MV-4-11 (cell line): ENCODE measurements around the gene FOXRED1.
"Not testable (repeated sequence)": the region's sequence is repeated elsewhere in the genome, so short reads cannot be mapped to it uniquely, and the experiment has no call there.

Source experiments
- DNase-seq: peaks from one replicate; lab custom pipeline; 2025; lab: John Stamatoyannopoulos, UW

FOXRED1 gene

GRCh38 chr11:126277780-126278179, 8.8 kb downstream of the FOXRED1 start:
- DNase-seq = no peak

GRCh38 chr11:126279191-126279590, 10.2 kb downstream of the FOXRED1 start:
- no peak for DNase-seq

GRCh38 chr11:126280595-126280994, 11.6 kb downstream of the FOXRED1 start:
- DNase-seq = peak; percentile 25

GRCh38 chr11:126281245-126281644, 12.3 kb downstream of the FOXRED1 start:
- DNase-seq = no peak

- DNase-seq = no peak
These were observed 12.8 kb downstream of the FOXRED1 start for GRCh38 chr11:126281666-126282175.

GRCh38 chr11:126282361-126282735, 13.4 kb downstream of the FOXRED1 start:
- no peak for DNase-seq

GRCh38 chr11:126282736-126283591, 14.0 kb downstream of the FOXRED1 start, which contains the start of gene TIRAP:
TIRAP (plus strand) TSS chr11:126283093; CDS start chr11:126290895, 7,802 bp downstream.
- DNase-seq = no peak

- DNase-seq = peak; percentile 90
These were observed 15.9 kb downstream of the FOXRED1 start for GRCh38 chr11:126284829-126285228.

GRCh38 chr11:126288237-126288636, 19.3 kb downstream of the FOXRED1 start:
- DNase-seq = no peak

GRCh38 chr11:126290887-126291286, 21.9 kb downstream of the FOXRED1 start:
- no peak for DNase-seq

- no peak for DNase-seq
These were observed 24.8 kb downstream of the FOXRED1 start for GRCh38 chr11:126293726-126294125.

GRCh38 chr11:126297004-126297403, 28.1 kb downstream of the FOXRED1 start:
- no peak for DNase-seq

GRCh38 chr11:126303623-126304456, 34.9 kb downstream of the FOXRED1 start, which contains the start of gene DCPS:
DCPS (plus strand) TSS chr11:126304060; CDS start chr11:126304081, 21 bp downstream.
- peak; percentile 78 for DNase-seq

- DNase-seq = no peak
These were observed 35.6 kb downstream of the FOXRED1 start for GRCh38 chr11:126304457-126305075.

- DNase-seq = no peak
These were observed 36.7 kb downstream of the FOXRED1 start for GRCh38 chr11:126305699-126306098.

GRCh38 chr11:126307706-126308105, 38.8 kb downstream of the FOXRED1 start:
- peak; percentile 76 for DNase-seq

- no peak for DNase-seq
These were observed 39.3 kb downstream of the FOXRED1 start for GRCh38 chr11:126308271-126308671.

GRCh38 chr11:126308771-126309170, 39.8 kb downstream of the FOXRED1 start:
- DNase-seq = not testable (repeated sequence)

- DNase-seq = peak; percentile 73
These were observed 41.4 kb downstream of the FOXRED1 start for GRCh38 chr11:126310200-126310991.

- peak; percentile 41 for DNase-seq
These were observed 42.0 kb downstream of the FOXRED1 start for GRCh38 chr11:126310992-126311310.
